GM21367 (cell line): ENCODE results near the gene PDE2A.

ENCODE experiments used
- ATAC-seq: cut with Tn5 transposase; IDR thresholded peaks from one replicate; pipeline ENCODE4 v1.9.1; 2021; ENCODE audit not compliant: unreplicated experiment

The PDE2A gene

DNA sequence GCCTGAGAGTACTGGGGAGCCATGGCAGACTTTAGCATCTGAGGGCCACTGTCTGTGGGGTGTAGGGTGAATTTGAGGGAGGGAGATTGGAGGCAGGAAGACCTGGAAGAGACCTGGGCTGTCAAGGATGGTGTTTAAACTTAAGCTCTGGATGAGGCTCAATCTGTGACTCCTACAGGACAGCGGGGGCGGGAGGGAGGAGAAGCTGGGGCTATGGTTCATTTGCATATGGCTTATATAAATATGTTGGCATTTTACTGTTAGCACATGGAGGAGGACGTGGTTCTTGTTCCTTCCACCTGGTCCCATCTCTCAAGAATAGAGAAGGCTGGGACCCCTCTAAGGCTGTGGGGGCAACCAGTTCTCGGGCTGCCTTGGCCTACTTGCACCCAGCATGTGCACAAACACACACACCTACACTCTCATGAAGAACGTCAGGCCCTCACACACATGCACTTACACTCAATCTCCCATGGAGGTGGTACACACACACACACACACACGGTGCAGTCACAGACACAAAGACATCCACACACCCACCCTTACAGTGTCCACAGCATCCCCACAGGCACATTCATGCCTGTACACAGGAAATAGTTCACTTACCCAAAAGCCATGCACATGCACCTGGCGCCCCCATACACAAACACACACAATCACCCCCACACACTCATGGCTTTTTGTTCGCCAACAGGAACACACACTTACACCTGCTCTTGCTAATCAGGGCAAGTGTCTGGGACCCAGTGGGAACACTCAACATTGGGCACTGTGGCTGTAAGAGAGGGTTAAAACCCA is 81.3 kb downstream of the PDE2A start:
- no peak for ATAC-seq

DNA sequence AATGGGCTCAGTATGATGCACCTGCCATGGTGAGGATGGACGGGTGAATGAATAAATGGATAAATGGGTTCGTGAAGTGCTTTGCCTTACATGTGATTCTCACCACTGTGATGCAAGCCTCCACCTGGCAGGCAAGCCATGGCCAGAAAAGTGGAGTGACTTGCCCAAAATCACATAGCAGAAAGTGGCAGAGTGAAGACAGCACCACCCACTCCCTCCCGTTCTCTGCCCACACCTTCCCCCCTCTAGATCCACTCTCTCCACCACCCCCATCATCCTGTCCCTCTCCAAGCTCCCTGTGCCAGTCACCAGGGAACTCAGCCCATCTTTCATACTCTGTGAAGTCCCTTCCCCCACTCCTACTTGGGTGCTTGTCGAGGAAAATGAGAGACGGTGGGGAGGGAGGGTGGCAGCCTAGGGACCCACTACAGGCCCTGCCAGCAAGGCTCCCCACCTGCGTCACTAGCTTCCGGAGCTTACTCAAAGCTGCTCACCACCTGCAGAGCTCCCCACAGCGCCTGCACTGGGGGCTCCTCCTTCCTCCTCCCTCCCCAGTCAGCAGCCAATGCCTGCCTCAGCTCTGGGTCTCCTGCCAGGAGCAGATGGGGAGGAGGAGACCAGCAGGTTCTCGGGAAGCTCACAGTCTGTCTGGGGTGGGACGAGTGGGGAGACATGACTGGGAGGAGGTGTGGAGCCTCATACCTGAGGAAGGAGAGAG is 82.3 kb downstream of the PDE2A start:
- ATAC-seq = no peak

DNA sequence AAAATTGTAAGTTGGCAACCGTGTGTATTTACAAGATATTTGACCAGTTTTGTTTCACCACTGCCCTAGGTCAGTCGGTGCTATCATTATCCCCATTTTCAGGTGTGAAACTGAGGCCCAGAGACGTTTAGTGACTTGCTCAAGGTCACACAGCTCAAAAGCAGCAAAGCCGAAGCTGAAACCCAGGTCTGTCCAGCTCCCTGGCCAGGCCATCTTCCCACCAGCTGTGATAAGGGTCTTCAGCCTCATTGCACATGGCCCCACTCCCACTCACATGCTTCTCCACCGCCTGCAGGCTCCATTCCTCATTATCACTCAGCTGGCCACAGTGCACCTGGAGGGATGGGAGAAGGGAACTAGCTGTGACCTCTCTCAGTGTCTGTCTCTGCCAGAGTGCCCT is 83.2 kb downstream of the PDE2A start:
- no peak for ATAC-seq

DNA sequence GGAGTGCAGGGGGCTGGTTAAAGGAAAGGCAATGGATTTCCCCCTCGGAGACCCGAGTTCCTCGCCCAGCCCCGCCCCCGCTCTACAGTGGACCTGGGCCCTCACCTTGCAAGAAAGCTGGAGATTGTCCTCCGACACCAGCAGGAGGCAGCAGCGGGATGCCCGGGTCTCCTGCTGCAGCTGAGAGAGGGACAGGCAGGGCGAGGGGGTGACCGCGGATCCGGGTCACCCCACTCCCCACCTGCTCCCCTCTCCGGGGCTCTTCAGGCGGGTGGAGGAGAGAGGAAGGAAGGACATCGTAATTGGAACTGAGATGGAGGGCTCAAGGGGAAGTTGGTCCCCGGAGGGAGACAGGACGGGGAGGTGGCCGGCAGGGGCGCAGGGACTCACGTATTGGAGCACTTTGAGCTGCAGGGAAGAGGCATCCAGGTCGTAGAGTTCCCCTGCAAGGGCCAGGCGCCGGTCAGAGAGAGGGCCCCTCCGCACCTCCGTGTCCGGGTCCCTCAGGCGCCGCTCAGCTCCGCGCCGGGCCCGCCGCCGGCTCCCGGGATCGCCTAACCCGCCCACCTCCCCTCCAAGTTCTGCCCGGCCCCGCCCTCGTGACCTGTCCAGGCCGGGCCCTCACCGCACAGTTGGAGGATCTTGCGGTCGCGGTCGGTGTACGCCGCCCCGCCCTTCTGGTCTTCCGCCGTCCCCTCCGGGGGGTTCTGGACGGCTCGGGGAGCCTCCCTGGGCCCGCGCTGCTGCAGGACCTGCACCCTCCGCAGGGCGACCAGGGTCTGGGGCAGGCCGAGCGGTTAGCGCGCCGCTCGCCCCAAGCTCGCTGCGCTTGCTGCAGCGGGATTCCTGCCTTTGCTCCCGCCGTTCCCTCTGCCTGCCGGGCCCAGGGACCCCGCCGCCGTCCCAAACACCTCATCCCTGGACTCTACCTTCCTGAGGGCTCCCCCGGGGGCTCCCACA is 84.1 kb downstream of the PDE2A start:
- ATAC-seq = no peak

DNA sequence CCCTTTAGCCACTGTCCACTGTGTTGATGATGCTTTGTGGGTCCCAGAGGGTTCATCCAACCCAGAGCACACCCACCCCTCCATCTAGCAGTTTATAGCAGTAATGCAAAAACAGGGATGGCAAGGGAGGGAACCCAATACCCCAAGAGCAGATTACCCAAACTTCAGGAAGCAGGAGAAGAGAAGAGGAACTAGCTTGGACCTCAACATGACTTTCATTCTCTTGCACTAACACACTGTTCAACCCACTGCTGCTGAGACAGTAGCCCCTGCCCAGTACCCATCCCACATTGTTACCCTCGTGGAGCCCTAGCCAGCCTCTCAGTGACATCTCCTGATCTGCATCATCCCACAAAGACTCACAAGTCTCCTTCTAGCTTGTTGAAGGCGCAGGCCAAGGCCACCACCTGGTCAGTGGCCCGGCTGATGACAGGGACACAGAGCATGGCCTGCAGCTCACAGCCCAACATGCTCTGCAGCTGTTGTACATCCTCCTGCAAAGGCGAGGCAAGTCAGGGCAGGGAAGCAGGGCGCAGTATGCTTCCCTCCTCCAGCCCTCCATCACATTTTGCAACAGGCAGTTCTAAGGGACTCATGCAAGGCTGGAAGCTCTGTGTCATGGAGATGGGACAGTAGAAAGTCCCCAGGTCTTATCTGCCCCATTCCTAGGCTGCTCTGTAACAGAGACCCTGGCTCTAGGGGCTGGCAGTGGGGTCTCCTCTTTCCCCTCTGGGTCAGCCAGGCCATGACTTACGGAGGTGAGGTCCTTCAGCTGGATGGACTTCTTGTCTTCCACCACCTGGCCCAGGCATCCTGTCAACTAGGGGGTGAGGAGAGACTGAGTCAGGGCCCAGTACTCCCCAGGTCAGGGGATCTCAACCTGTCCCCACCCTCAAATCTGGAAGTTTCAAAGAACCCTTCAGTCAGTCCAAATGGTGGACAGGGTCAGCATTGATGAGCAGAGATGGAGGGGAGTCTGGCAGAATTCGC is 85.5 kb downstream of the PDE2A start:
- ATAC-seq = no peak

DNA sequence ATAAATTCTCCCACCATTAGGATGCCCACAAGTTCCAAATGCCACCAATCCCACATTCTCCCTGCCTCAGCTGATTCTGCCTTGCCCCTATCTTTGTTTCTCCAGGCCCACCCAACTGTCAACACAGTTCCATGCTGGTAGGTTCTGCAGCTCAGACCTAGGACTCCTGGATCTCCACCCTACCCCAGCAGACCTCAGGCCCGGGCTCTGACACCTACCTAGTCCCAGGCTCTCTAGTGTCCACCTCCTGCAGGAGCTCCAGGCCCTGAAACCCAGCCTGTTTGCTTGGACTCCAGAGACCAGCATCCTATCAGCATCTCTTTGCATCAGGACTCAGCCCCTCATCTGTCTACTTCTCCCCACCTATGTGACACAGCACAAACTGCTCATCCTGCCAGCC is 86.5 kb downstream of the PDE2A start:
- ATAC-seq = no peak

DNA sequence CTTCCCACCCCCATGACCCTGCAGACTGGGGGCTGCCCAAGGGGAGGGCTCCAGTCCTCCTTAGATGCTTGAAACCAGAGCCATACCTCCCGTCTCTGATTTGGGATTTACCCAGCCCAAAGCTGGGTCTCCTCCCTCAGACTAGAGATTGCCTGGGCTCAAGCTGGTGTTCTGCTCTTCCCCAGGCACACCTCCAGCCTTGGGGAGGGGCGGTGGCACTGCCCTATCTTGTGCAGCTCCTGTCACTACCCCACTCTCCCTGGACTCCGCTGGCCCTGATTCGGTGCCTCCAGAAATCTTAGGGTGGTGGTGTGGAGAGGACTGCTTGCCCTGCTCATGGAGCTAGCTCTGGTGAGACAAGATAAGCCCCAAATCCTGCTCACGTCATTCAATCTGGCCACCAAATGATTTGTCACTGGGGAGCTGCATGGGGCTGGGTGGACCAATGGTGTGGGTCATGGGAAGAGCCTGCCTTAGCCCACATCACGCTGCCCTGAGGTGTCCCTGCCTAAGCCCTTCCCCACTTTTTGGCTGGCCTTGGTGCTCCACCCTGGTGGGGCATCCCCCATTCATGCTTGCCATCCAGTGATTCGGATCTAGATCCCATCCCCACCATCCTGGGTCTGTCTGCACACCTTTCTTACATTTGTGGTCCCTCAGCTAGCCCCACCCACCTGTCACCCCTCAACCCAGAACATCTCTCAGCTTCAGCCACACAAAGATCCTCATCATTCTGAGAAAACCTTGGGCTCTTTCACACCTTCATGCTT is 87.7 kb downstream of the PDE2A start:
- no peak for ATAC-seq

DNA sequence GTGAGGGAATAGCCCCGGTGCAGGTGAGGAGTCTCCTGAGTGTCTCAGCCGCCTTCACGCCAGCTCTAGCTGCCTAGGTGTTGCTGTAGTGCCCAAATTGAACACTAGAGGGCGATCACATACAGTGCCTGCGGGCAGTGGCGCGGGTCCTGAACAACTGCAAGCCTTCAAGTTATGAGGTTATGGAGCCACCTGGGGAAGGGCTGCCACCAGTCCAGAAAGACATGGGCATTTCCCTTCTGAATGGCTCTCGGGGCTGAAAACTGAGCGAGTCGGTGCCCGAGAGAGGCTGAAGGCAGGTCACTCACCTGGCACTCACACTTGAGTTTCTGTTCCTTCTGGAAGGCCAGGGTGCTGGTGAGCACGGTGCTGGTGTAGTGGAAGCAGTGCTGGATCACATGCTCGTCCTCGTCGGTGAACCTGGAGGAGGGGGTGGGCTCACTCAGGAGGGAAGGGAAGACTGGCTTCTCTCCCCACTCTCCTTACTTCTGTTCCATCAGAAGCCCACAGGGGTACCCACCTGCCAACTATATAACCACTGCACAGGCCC is 88.4 kb downstream of the PDE2A start:
- no peak for ATAC-seq

DNA sequence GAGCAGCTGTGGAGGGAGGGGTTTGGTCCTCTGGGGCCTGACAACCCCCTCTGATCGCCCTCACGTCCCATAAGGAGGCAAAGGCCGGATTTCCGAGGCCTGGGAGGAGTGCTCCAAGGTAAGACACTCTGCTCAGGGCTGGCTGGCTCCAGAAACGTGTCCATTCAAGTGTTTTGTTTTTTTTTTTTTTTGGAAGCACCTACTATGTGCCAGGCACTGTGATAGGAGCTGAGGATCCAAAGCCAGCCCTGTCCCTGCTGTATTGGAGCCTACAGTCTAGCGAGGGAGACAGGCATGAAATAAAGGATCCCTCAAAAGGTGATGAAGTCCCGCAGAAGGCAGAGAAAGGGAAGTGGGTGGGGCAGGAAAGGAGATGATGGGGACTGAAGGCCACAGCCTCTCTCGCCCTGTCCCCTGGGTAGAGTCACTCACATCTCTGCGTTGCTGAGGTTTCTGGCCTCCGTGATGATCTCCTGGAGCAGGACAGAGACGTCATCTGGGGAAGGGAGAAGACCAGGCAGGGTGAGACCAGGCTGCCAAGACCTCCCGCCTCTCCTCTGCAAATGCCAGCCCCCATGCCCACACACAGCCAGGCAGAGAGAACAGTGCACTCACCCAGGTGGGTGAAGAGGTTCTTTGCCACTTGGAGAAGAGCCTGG is 89.2 kb downstream of the PDE2A start:
- ATAC-seq = no peak

DNA sequence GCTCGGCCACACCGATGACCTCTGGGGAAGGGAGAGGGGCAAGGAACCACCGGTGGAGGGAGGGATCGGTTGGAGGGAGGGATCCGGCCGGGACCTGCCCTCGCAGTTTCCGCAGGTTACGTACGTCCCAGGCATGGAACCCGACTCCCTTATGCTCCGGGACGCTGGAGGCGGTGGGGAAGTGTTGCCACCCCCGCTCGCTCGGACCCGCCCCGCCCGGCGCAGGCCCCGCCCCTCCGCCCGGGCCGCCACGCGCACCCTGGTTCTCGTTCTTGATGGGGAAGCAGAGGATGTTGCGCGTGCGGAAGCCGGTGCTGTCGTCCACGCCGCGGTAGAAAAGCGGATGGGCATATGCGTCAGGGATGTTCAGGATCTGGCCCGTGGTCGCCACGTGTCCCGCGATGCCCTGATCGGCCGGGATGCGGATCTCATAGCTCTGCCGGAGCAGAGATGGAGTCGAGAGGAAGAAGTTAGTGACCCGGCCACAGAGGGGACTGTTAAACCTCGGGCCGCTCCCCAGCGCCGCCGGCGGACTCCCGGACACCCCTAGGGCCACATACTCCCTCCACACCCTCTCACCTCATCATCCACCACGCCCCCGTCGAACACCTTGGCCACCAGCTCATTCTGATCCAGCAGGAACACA is 89.8 kb downstream of the PDE2A start:
- ATAC-seq = no peak

DNA sequence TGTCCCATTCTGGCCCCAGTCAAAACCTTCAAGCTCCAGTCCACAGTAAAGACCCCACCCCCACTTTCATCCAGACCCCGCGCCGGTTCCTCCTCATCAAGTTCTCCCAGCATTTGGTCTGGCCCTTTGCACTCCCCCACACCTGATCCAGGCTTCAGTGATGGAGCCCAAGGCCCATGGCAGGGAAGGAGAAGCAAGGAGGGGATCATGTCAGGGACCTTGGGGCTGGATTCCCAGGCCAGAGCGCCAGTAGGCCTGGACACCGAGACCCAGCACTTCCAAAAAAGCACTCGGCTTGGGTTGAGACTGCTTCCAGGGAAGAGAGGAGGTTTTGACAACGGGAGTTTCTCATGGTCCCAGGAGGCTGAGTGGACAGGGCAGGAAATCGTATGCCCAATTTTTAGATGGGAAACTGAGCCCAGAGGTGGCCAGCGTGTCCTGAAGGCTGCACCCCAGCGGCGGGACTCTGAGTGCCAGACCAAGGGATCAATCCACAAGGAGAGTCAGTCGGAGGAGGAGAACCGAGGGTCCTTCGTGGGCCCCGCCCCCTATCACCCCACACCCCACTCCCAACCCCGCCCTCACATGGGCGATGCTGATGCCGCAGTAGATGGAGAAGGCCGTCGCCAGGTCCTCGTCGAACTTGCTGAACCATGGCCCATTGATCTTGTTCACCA is 90.5 kb downstream of the PDE2A start:
- ATAC-seq = no peak

DNA sequence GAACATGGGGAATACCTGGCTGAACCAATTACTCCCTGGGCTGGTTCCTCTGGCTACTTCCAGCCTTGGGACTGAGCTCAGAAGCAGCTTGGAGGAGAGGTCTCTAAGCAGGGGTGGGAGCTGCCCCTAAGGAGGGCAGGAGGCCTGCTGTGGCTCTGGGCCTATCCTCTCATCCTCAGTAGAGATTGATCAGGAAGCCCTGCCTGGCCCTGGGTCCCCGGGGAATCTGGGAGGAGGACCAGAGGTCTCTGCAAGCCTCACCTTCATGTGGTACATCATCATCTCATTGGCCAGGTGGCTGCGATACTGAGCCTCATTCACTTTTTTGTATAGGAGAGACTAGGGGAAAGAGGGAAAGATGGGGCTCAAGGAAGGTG is 91.1 kb downstream of the PDE2A start:
- ATAC-seq = no peak

DNA sequence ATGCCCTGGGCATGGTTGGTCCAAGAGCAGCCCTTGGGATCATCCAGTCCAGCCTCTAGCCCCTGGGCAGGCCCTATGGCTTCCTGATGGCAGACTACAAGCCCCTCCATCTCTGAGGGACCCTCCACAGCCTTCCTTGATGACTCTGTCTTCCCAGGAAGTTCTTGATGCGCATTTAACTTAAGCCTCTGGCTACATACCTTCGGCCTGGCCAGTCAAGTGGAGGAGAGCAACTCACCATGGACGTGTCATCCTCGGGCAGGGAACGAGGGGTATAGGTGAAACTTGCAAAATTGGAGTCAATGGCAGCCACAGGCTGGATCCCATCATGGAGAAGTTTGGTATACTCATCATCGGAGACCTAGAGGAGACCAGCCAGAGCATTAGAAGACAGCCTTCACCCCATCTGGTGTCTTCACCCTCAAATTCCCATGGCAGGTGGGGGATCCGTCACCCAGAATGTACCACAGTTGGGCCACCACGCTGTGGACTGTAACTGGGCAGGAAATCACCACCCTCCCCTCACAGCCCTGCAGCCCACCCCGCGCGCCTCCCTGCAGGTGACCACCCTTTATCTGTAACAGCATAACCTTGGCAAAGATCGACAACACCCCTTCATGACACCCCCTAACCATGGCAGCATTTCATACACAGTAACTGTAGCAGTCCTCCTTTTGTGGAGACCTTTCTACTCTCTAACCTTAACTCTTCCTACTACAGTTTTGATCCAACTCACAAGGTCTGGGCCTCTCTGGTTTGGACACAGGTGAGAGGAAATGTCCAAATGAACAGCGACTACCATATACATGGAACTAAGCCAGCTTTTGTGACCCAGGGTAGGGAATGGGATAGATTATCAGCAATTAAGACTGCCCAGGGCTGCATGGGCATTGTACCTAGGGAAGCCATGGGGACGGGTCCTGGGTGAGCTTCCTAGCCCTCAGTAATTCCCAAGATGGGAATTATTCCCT is 91.7 kb downstream of the PDE2A start:
- no peak for ATAC-seq

DNA sequence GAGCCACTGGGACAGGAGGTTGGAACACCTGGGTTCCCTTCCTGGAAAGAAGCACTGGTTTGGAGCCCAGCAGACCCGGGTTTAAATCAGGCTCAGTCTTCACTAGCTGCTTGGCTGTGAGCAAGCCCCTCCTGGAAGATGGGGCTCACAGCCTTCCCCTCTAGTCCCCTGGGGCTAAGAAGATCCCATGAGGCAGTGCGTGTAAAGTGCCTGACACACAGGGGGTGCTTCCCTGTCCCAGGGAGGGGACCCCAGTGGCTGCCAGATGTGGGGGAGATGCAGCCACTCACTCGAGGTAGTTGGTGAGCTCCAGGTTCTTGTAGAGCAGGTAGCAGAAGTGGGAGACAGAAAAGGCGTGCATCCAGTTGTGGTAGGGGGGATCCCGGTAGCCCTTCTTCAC is 93.2 kb downstream of the PDE2A start:
- ATAC-seq = no peak

DNA sequence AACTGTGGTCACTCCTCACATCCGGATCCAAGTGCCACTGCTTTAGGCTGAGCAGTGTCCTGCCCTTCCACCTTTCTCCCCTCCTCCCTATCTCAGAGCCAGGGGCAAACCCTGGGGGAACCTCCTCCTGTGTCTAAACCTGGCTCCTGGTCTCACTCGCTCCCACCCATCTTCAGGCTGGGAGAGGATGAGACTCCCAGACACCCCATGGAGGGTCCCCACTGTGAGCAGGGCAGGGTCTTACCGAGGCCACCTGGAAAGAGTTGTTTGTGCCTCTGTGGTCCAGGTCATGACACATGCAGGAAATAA is 93.6 kb downstream of the PDE2A start:
- ATAC-seq = no peak

DNA sequence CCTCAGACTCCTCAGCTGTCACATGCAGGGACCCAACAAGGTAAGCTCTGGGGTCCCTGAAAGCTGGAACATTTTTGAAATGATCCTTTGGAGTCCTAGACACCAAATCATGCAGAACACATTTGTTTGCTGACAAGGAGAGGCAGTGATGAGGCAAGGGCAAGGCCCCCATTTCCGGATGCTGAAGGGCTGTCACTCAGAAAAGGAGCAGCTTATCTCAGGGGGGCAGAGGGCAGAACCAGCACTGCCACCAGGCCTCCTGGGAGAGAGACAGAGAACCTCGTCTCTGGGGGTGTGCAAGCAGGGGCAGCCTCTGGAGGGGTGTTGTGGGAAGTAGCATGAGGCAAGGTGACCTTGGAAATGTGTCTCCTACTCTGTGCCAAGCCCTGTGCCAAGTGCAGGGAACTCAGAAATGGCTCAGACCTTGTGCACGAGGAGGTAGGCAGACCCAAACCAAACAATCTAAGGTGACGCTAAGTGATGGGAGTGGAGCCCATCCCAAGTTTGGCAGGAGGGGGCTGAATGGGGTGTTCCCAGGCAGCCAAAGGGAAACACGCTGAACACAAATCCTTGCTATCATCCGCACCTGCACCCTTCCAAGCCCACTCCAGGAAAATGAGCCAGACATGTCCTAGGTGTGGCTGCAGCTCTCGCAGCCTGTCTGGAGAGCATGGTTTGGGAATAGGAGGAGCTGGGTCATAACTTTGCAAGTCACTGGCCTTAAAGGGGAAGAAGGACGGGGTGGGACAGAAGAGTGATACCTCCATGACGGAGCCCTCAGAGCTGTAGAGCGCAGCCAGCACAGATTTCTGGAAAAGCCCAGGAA is 94.2 kb downstream of the PDE2A start:
- ATAC-seq = no peak
